Mesodermal cell (in vitro differentiated cells): ENCODE data around the gene HIP1.
A peak's percentile ranks its signal among the peaks of the same experiment; 100 is the strongest.
"Not testable (repeated sequence)": the region's sequence is repeated elsewhere in the genome, so short reads cannot be mapped to it uniquely, and the experiment has no call there.

Experiments used
- H3K27ac ChIP-seq: 2 replicates; pipeline ENCODE4 v1.7.0; 2013; ENCODE audit warnings: mild to moderate bottlenecking, low read depth, low read length, moderate library complexity; ENCODE audit not compliant: severe bottlenecking
- H3K36me3 ChIP-seq: 2 replicates; pipeline ENCODE4 v1.7.1; 2013; ENCODE audit warnings: mild to moderate bottlenecking, low read length, moderate library complexity; ENCODE audit not compliant: control insufficient read depth, insufficient read depth
- H3K4me1 ChIP-seq: one replicate; pipeline ENCODE4 v1.7.1; 2013; ENCODE audit warnings: mild to moderate bottlenecking, low read length; ENCODE audit not compliant: insufficient read depth, control insufficient read depth, poor library complexity, severe bottlenecking
- H3K4me3 ChIP-seq: 2 replicates; pipeline ENCODE4 v1.7.0; 2013; ENCODE audit warnings: low read length, control low read depth, mild to moderate bottlenecking; ENCODE audit not compliant: insufficient read depth, poor library complexity, severe bottlenecking; ENCODE audit errors: extremely low read depth
- H3K9me3 ChIP-seq: 2 replicates; pipeline ENCODE4 v1.7.1; 2013; ENCODE audit warnings: mild to moderate bottlenecking, low read length, moderate library complexity; ENCODE audit not compliant: control insufficient read depth
- WGBS, 2 experiments: methylation state at CpG; one replicate each; pipeline ENCODE4 v1.1.5; 2013; ENCODE audit warnings: missing lambda C conversion rate in 2 of 2; ENCODE audit not compliant: insufficient coverage in 2 of 2; 5-methylcytosine and 5-hydroxymethylcytosine counted together

The HIP1 gene

GRCh38 chr7:75712517-75713361 lies 26.0 kb downstream of the HIP1 start:
- WGBS, 2 experiments: 79 to 83% methylated on average over 3 to 4 of the region's 4 CpGs
- H3K4me3 ChIP-seq: no peak overlapping the region

GRCh38 chr7:75711656-75712514 lies 26.9 kb downstream of the HIP1 start:
- 75 to 84% methylated on average over 6 to 8 of the region's 10 CpGs for WGBS, 2 experiments
- Histone ChIP-seq H3K4me1 (peaks cover 18% of the 10 kb centered on the region), H3K27ac (peak overlapping the region; percentile 83), H3K9me3 (peaks cover 16% of the 10 kb centered on the region), H3K36me3 (no peaks in the 10 kb centered on the region), H3K4me3 (no peak overlapping the region)

More at GRCh38 chr7:75712517-75713361, 26.0 kb downstream of the HIP1 start:
- Histone ChIP-seq H3K36me3 (no peaks in the 10 kb centered on the region), H3K4me1 (peaks cover 18% of the 10 kb centered on the region), H3K9me3 (peaks cover 16% of the 10 kb centered on the region), H3K27ac (peak overlapping the region; percentile 83)

GRCh38 chr7:75711076-75711475 lies 27.7 kb downstream of the HIP1 start:
- H3K27ac ChIP-seq: peak overlapping the region; percentile 83

GRCh38 chr7:75704928-75705327 lies 33.8 kb downstream of the HIP1 start:
- no peaks in the 10 kb centered on the region for H3K36me3 ChIP-seq
- peaks cover 10% of the 10 kb centered on the region for H3K9me3 ChIP-seq
- H3K27ac ChIP-seq: no peak overlapping the region
- no peaks in the 10 kb centered on the region for H3K4me1 ChIP-seq
- WGBS, 2 experiments: 87% methylated on average over 3 of the region's 4 CpGs; no CpG with 5 or more reads in 1 of the 2 experiments
- H3K4me3 ChIP-seq: no peak overlapping the region

More at GRCh38 chr7:75711076-75711475, 27.7 kb downstream of the HIP1 start:
- H3K4me3 ChIP-seq: no peak overlapping the region
- H3K9me3 ChIP-seq: peaks cover 16% of the 10 kb centered on the region
- H3K36me3 ChIP-seq: no peaks in the 10 kb centered on the region
- peaks cover 18% of the 10 kb centered on the region for H3K4me1 ChIP-seq

GRCh38 chr7:75702515-75702914 lies 36.2 kb downstream of the HIP1 start:
- WGBS, 2 experiments: 71 to 92% methylated on average over 1 to 2 of the region's 4 CpGs

GRCh38 chr7:75699993-75700392 lies 38.7 kb downstream of the HIP1 start:
- Histone ChIP-seq H3K9me3 (no peaks in the 10 kb centered on the region), H3K27ac (no peak overlapping the region), H3K36me3 (no peaks in the 10 kb centered on the region), H3K4me1 (no peaks in the 10 kb centered on the region), H3K4me3 (no peak overlapping the region)
- 93% methylated on average over 10 to 12 of the region's 12 CpGs for WGBS, 2 experiments

More at GRCh38 chr7:75702515-75702914, 36.2 kb downstream of the HIP1 start:
- H3K4me1 ChIP-seq: no peaks in the 10 kb centered on the region
- no peaks in the 10 kb centered on the region for H3K9me3 ChIP-seq
- H3K4me3 ChIP-seq: no peak overlapping the region
- H3K27ac ChIP-seq: no peak overlapping the region
- H3K36me3 ChIP-seq: no peaks in the 10 kb centered on the region

GRCh38 chr7:75698358-75698757 lies 40.4 kb downstream of the HIP1 start:
- H3K36me3 ChIP-seq: no peaks in the 10 kb centered on the region
- H3K27ac ChIP-seq: no peak overlapping the region
- no peaks in the 10 kb centered on the region for H3K4me1 ChIP-seq

GRCh38 chr7:75696263-75697037 lies 42.3 kb downstream of the HIP1 start:
- Histone ChIP-seq H3K27ac (no peak overlapping the region), H3K4me3 (no peak overlapping the region), H3K9me3 (no peaks in the 10 kb centered on the region), H3K4me1 (no peaks in the 10 kb centered on the region), H3K36me3 (no peaks in the 10 kb centered on the region)
- 69 to 84% methylated on average over 3 of the region's 4 CpGs for WGBS, 2 experiments

More at GRCh38 chr7:75698358-75698757, 40.4 kb downstream of the HIP1 start:
- Histone ChIP-seq H3K9me3 (no peaks in the 10 kb centered on the region), H3K4me3 (no peak overlapping the region)

GRCh38 chr7:75694638-75695399 lies 43.9 kb downstream of the HIP1 start:
- no peaks in the 10 kb centered on the region for H3K9me3 ChIP-seq
- H3K4me1 ChIP-seq: no peaks in the 10 kb centered on the region
- H3K27ac ChIP-seq: no peak overlapping the region
- H3K36me3 ChIP-seq: no peaks in the 10 kb centered on the region
- H3K4me3 ChIP-seq: no peak overlapping the region
- WGBS, 2 experiments: 77 to 96% methylated on average over 4 to 6 of the region's 6 CpGs

- not testable (repeated sequence) for H3K36me3 ChIP-seq, H3K27ac ChIP-seq, H3K9me3 ChIP-seq, H3K4me3 ChIP-seq, H3K4me1 ChIP-seq
- 93 to 94% methylated on average over 2 of the region's 6 CpGs for WGBS, 2 experiments
Measured at GRCh38 chr7:75693668-75694067, 45.1 kb downstream of the HIP1 start.
